NCI-H1417 treated with DMSO at 0.1 percent for 48 hours (cell line): Measurements from ENCODE around the gene SLC22A4.

ENCODE experiments used
- DNase-seq: peaks from one replicate; lab custom pipeline; 2025; lab: John Stamatoyannopoulos, UW

SLC22A4 gene

GRCh38 chr5:132342291-132343180, 48.3 kb downstream of the SLC22A4 start:
- no peak for DNase-seq

- DNase-seq, result no peak
Observed at GRCh38 chr5:132344775-132345514, 50.8 kb downstream of the SLC22A4 start.

GRCh38 chr5:132353486-132353995, 59.3 kb downstream of the SLC22A4 start:
- DNase-seq, result no peak

GRCh38 chr5:132354381-132355139, 60.4 kb downstream of the SLC22A4 start:
- DNase-seq, result no peak

- DNase-seq, result no peak
Observed at GRCh38 chr5:132355140-132355765, 61.1 kb downstream of the SLC22A4 start.

GRCh38 chr5:132358775-132359174, 64.6 kb downstream of the SLC22A4 start:
- no peak for DNase-seq

- DNase-seq, result no peak
Observed at GRCh38 chr5:132362086-132362485, 67.9 kb downstream of the SLC22A4 start.

GRCh38 chr5:132363431-132364112, 69.4 kb downstream of the SLC22A4 start:
- DNase-seq, result no peak

GRCh38 chr5:132364319-132364718, 70.1 kb downstream of the SLC22A4 start:
- no peak for DNase-seq

GRCh38 chr5:132365213-132365612, 71.0 kb downstream of the SLC22A4 start:
- DNase-seq, result no peak

GRCh38 chr5:132368186-132368585, 74.0 kb downstream of the SLC22A4 start:
- no peak for DNase-seq

GRCh38 chr5:132369007-132369473, 74.8 kb downstream of the SLC22A4 start:
- no peak for DNase-seq

GRCh38 chr5:132369474-132370180, 75.4 kb downstream of the SLC22A4 start, which contains the start of gene SLC22A5:
Gene SLC22A5 (plus strand): TSS chr5:132369710. CDS start chr5:132369973, 263 bp downstream.
- no peak for DNase-seq

- DNase-seq, result no peak
Observed at GRCh38 chr5:132370181-132370970, 76.2 kb downstream of the SLC22A4 start.

- DNase-seq, result no peak
Observed at GRCh38 chr5:132370971-132371602, 76.9 kb downstream of the SLC22A4 start.

GRCh38 chr5:132371603-132371994, 77.4 kb downstream of the SLC22A4 start:
- DNase-seq, result no peak

- no peak for DNase-seq
Observed at GRCh38 chr5:132372127-132372526, 77.9 kb downstream of the SLC22A4 start.

- no peak for DNase-seq
Observed at GRCh38 chr5:132372542-132372941, 78.3 kb downstream of the SLC22A4 start.

- no peak for DNase-seq
Observed at GRCh38 chr5:132375957-132376356, 81.8 kb downstream of the SLC22A4 start.
